Nephron progenitor cell (in vitro differentiated cells): Measurements from ENCODE around the gene APBB1IP.

Source experiments
- DNase-seq: peaks from one replicate; pipeline ENCODE4 v3.0.0; 2021
- H3K27ac Mint-ChIP-seq: 2 replicates; pipeline ENCODE4 v1.8.0; 2021; ENCODE audit warnings: mild to moderate bottlenecking, moderate library complexity, mixed read lengths
- H3K27me3 Mint-ChIP-seq: 2 replicates; pipeline ENCODE4 v1.8.0; 2021; ENCODE audit warnings: mild to moderate bottlenecking, low read depth, mixed read lengths; ENCODE audit not compliant: poor library complexity
- H3K36me3 Mint-ChIP-seq: 2 replicates; pipeline ENCODE4 v1.8.0; 2021; ENCODE audit warnings: low read depth, mixed read lengths
- H3K4me1 Mint-ChIP-seq: 2 replicates; pipeline ENCODE4 v1.8.0; 2021; ENCODE audit warnings: mixed read lengths
- H3K4me3 Mint-ChIP-seq: 2 replicates; pipeline ENCODE4 v1.8.0; 2021; ENCODE audit warnings: mild to moderate bottlenecking, moderate library complexity, mixed read lengths
- H3K9me3 Mint-ChIP-seq: 2 replicates; pipeline ENCODE4 v1.8.0; 2021; ENCODE audit warnings: mild to moderate bottlenecking, moderate library complexity, mixed read lengths
- TF ChIP-seq, protein P1 (sequence below): fragments of 200-600 bp; sonication (generic); IDR thresholded peaks from 2 replicates; pipeline ENCODE4 v1.5.0; 2021; ENCODE audit warnings: antibody characterized with exemption

Gene APBB1IP

GRCh38 chr10:26408858-26409494, 29.2 kb upstream of the APBB1IP start:
- no peak for DNase-seq
- no peaks in the 10 kb centered on the region for H3K36me3 Mint-ChIP-seq
- H3K9me3 Mint-ChIP-seq, result peaks cover 17% of the 10 kb centered on the region
- H3K4me1 Mint-ChIP-seq, result peaks cover 4% of the 10 kb centered on the region
- TF ChIP-seq, protein P1, sequence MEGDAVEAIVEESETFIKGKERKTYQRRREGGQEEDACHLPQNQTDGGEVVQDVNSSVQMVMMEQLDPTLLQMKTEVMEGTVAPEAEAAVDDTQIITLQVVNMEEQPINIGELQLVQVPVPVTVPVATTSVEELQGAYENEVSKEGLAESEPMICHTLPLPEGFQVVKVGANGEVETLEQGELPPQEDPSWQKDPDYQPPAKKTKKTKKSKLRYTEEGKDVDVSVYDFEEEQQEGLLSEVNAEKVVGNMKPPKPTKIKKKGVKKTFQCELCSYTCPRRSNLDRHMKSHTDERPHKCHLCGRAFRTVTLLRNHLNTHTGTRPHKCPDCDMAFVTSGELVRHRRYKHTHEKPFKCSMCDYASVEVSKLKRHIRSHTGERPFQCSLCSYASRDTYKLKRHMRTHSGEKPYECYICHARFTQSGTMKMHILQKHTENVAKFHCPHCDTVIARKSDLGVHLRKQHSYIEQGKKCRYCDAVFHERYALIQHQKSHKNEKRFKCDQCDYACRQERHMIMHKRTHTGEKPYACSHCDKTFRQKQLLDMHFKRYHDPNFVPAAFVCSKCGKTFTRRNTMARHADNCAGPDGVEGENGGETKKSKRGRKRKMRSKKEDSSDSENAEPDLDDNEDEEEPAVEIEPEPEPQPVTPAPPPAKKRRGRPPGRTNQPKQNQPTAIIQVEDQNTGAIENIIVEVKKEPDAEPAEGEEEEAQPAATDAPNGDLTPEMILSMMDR, result no peak
- peaks cover under 1% of the 10 kb centered on the region for H3K27me3 Mint-ChIP-seq
- no peak overlapping the region for H3K27ac Mint-ChIP-seq
- no peak overlapping the region for H3K4me3 Mint-ChIP-seq

GRCh38 chr10:26410356-26410755, 27.8 kb upstream of the APBB1IP start:
- Mint-ChIP-seq H3K27ac (no peak overlapping the region), H3K9me3 (peaks cover 17% of the 10 kb centered on the region), H3K4me1 (peaks cover 6% of the 10 kb centered on the region), H3K4me3 (no peak overlapping the region), H3K27me3 (peaks cover 4% of the 10 kb centered on the region), H3K36me3 (no peaks in the 10 kb centered on the region)
- TF ChIP-seq, protein P1, result no peak
- DNase-seq, result no peak

GRCh38 chr10:26412932-26413331, 25.2 kb upstream of the APBB1IP start:
- H3K4me1 Mint-ChIP-seq, result peaks cover 8% of the 10 kb centered on the region
- H3K27me3 Mint-ChIP-seq, result peaks cover 7% of the 10 kb centered on the region
- no peak for DNase-seq
- H3K36me3 Mint-ChIP-seq, result no peaks in the 10 kb centered on the region
- TF ChIP-seq, protein P1, result no peak
- H3K4me3 Mint-ChIP-seq, result no peak overlapping the region
- peaks cover 9% of the 10 kb centered on the region for H3K9me3 Mint-ChIP-seq
- no peak overlapping the region for H3K27ac Mint-ChIP-seq

GRCh38 chr10:26413375-26413774, 24.8 kb upstream of the APBB1IP start:
- Mint-ChIP-seq H3K9me3 (peaks cover 5% of the 10 kb centered on the region), H3K27ac (no peak overlapping the region), H3K36me3 (no peaks in the 10 kb centered on the region), H3K27me3 (peaks cover 7% of the 10 kb centered on the region), H3K4me3 (no peak overlapping the region), H3K4me1 (peaks cover 8% of the 10 kb centered on the region)
- TF ChIP-seq, protein P1, result no peak
- DNase-seq, result no peak

DNA sequence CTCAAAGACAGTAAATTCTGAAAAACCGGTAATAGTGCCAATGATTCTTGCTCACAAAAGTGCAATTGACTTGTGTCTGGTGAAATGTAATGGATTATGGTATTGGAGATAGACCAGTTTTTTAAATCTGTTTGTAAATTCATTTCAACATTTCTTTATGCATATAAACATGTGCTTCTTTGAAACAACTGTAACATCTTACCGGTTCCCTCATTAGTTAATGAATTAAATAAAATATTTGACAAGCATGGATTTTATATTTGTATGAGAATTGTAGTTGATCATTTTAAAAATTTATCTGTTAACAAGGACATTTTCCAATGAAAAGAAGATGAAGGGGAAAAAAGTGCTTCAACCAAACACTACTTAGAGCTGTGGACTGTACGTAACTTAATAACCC, 21.0 kb upstream of the APBB1IP start:
- no peak overlapping the region for H3K27ac Mint-ChIP-seq
- H3K4me3 Mint-ChIP-seq, result no peak overlapping the region
- H3K36me3 Mint-ChIP-seq, result no peaks in the 10 kb centered on the region
- H3K4me1 Mint-ChIP-seq, result peaks cover 8% of the 10 kb centered on the region
- DNase-seq, result no peak
- H3K9me3 Mint-ChIP-seq, result no peaks in the 10 kb centered on the region
- TF ChIP-seq, protein P1, result no peak
- H3K27me3 Mint-ChIP-seq, result peaks cover 7% of the 10 kb centered on the region

GRCh38 chr10:26422977-26423376, 15.2 kb upstream of the APBB1IP start:
- no peak for DNase-seq
- Mint-ChIP-seq H3K4me1 (no peaks in the 10 kb centered on the region), H3K27me3 (peaks cover 3% of the 10 kb centered on the region), H3K4me3 (no peak overlapping the region), H3K27ac (no peak overlapping the region), H3K36me3 (no peaks in the 10 kb centered on the region), H3K9me3 (peaks cover 4% of the 10 kb centered on the region)
- TF ChIP-seq, protein P1, result no peak
